Umbilical cord (tissue), 2 donors: ENCODE data around the gene GALNT2. TPM values are rescaled to one million over a fixed set of nuclear protein-coding genes. Genes with fewer than 3 reads are reported as not detected.

Experiments
- DNase-seq: peaks from one replicate; pipeline ENCODE4 v3.0.0-alpha.2; 2015; ENCODE audit warnings: low spot score
- total RNA-seq: library from RNA; depleted of rRNA; stranded (reverse); fragments of >200 nt; gene quantifications from one replicate; pipeline ENCODE4 v1.2.3, GENCODE V29; 2014; ENCODE audit warnings: low replicate concordance; ENCODE audit not compliant: insufficient read depth

Gene GALNT2
- total RNA-seq, 1 donor from 2014 or later, result 66.0 TPM

DNA sequence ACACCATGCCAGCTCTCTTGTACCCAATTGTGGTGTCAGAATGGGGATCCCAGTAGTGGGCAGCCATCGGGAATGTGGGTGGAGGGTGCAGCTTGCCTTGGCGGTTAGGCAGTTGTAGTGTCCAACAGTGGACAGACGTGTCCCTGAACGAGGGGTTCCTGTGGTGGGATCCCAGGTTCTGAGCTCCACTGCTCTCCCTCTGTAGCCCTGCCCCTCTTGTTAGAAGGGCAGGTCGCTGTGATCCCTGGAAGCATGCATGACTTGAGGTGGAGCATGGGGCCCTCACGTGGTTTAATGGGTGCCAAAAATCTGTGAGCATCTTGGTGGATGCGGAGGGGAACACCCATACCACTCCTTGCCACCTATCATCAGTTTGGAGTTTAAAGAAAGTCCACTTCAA is 4.3 kb downstream of the GALNT2 start:
- DNase-seq, result no peak

DNA sequence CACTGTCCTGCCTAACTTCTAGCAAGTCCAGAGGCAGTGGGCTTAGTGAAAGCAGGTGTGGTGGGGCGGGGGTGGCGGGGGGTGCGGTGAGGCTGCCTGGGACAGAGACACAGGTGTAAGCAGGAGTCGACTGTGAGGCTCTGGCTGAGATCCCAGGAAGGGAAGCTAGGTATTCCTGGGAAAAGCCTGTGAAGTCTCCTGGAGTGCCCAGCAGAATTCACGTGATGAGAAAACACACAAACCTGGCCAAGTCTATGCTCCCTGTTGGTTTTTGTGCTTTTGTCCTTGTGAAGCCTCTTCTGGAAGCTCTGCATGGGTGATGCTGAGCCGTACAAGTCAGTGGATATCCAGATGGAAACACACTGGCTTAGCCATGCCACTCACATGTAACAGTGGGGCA is 5.3 kb downstream of the GALNT2 start:
- no peak for DNase-seq

DNA sequence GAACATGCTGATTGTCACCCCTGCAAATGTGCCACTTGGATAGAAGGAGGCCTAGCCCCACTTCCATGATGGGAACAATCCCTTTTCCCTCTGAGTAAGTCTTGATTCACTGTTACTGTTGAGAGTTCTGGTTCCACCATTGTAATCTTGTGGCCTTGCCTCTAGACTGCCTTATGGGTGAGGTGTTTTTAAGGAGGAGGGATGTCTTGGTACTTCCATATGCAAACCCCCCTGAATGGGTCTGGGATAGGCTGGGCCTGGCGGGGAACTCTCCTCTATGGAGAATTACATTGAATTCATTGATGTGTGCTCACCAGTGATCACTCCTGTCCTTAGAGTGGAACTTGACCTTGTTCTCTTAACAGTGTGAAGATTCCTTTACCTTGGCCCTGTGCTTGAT is 5.8 kb downstream of the GALNT2 start:
- DNase-seq, result no peak

DNA sequence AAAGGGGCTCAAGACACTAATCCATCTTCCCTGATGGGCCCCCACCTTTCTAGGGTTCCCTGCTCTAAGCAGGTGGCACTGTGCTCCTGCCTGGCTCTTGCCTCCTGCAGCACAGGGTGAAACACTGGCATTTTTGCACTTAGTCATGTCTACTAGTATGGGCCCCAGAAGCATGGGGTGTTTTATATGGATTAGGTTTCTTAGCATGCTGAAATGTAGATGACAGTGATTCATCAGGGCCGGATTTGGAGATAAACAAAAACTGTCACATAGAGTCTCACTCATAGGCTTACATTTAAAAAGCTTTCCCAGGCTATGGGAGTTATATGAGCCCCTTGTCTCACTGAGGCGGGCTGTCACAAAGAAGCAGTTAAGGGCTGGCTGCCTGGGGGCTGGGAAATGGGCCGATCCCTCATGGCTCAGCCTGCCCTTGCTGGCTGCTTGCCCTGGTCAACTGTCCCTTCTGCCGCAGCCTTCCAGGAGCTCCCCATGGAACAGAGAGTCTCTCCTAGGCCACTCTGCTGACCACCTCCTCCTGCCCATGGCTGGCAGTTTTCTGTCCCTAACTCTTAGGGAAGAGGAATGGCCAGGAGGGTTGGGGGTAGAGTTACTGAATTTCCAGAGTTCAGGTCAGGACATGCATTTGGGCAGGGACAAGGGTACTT is 6.5 kb downstream of the GALNT2 start:
- DNase-seq, result no peak

DNA sequence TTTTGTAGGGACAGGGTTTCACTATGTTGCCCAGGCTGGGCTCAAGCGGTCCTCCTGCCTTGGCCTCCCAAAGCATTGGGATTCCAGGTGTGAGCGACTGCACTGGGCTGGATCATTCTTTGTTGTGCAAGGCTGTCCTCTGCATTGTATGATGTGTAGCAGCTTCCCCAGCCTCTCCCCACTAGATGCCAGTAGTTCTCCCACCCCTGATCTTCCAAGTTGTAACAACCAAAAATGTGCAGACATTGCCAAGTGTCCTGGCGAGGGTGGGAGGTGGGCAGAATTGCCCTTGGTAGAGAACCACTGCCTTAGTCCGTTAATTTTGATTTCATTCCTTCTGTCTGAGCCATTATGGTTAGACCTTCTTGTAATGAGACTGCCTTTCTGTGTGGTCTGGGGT is 7.2 kb downstream of the GALNT2 start:
- DNase-seq, result no peak

DNA sequence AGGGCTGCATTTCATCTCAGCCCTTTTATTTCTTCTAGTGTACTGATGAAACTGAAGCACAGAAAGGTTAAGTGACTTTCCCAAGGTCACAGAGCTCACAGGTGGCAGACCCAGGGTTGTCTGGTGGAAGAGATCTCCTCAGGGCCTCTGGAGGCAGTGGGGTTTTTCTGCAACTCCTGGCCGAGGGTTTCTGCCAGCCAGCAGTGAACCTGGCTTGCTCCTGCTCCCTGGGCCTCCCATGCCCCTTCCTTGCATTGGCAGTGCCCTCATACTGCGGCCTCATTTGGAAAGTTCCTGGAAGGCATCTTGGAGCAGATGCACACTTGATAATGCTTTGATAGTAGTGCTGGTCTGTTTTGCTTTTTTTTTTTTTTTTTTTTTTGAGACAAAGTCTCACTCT is 7.7 kb downstream of the GALNT2 start:
- no peak for DNase-seq

DNA sequence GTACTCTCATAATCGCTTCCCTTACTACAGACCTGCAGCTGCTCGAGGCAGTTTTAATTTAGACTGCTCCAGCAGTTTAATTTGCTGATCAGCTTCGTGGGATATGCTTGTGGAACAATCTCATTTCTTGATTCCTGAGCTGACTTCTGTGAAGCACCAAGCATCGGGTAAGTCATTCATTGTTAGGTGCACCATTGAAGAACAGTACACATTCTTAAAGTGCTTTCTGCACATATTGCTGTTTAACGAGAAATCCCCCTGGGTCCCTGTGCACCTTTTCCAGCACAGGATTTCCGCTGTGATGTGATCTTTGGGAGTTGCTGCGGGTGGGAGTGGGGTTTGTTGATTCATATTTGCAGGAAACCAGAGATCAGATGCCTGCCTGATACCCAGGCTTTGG is 9.1 kb downstream of the GALNT2 start:
- DNase-seq, result no peak

DNA sequence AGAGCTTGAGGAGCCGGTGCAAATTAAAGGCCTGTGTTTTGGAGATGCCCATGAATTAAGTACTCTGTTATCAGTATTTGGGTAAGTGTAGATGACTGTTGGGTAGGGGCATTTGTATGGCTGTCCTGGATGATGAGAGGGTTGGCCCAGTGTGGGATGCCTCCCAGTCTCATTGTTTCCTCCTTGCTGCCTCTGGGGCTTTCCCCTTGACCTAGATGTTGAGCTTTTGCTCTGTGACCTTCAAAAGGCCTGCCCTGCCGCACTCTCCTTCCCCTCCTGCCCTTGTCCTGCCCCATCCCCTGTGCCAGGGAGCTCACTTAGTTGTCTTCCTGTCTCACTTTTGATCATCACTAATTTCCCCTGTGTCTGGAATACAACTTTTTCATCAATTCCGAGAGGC is 10.0 kb downstream of the GALNT2 start:
- DNase-seq, result no peak

DNA sequence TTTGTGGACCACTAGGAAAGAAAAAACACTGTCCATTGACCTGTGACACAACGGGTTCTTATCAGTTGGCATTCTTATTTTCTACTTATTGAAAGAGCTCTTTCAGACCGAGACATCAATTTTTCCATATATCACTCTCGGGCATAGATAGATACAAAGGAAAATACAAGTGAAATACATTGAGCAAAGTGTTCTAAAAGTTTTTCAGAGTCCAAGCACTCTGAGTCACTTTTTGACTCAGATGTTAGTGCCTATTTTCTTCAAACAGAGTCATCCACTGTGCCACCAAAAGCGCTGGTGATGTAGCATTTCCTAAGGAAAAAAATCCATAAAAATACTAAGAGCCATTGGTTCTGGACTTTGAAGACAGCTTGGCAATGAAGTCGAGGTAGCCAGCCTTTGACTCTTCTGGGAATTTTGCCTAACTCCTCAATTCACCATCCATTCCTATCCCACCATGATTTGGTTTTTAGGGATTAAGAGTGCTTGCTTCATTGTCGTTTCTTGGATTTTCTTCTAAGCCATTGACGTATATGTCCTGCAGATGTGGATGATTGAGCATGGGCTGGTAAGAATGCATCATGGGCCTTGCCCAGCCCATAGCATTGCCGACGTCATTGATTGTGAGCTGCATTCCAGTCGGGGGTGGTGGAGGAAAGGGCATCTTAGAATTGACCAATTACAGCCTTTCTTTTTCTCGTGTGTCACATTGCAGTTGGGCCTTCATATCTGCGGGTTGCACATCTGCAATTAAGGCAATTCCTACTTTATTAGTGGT is 10.6 kb downstream of the GALNT2 start:
- DNase-seq, result peak; percentile 12

DNA sequence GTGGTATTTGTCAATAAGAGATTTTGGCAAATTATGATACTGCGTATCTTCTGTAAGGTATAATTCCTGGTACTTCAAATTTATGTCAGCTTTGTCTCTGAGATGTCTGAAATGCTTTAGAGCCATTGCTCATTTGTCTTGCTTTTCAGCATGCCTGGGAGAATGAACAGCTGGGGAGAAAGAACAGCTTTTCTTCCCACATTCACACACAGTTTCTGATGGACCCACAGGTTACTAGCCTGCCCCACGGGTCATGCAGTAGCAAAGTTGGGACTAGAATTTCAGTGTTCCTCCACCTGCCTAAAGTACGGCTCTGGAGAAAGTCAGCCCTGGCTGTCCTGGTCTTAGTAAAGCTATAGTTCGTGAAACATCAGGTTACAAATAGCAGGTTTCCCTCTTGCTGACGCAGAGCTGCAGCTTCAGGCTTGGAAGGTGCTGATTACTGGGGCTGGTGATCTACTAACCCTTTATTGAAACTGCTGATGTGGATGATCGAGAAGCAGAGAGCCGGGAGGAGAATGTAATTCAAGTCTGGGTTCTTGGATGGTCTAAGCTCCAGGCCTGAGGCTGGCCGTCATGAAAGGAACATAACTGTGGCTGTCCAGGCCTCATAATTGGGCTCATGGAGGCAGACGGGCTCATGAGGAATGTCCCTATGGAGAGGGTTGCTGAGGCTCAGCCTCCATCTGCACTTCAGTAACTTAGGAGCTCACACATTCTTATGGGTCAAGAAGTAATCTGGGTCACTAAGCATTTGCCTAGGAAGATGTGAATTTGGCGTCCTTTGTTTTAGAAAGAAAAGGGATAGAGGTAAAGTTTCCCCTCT is 12.4 kb downstream of the GALNT2 start:
- no peak for DNase-seq

DNA sequence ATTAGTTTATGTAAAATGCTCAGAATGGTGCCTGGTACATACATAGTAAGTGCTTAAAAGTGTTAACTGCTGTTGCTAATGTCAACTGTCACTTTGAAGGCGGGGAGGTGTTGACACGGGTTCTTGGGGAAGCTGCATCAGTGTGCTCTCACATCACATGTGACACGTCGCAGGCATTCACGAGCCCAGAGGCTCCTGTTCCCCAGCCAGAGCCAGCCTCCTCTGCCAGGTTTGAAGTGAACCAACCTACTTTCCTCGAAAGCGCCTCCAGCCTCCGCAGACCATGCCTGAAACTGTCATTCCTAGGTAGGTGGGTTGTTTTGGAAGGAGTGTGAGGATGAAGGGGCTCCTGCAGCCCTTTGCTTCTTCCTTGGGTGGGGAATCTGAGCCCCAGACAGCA is 13.8 kb downstream of the GALNT2 start:
- DNase-seq, result no peak

DNA sequence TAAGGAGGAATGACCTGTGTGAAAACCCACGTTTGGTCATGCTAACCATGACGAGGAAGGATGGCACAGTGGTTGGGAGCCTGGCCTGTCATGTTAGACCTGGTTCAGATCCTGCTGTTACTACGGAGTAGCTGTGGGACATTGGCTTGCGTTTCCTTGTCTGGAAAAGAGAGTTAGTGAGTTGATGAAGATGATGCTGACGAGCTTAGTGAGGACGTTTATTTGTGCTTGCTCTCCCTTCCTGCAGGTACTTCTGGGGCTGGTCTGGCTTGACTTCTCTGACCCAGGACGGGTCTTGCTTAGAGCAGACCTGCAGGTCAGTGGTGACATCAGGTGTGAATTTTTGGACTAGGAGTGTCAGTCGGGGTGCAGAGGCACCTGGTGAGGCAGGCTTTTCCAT is 14.7 kb downstream of the GALNT2 start:
- DNase-seq, result no peak

DNA sequence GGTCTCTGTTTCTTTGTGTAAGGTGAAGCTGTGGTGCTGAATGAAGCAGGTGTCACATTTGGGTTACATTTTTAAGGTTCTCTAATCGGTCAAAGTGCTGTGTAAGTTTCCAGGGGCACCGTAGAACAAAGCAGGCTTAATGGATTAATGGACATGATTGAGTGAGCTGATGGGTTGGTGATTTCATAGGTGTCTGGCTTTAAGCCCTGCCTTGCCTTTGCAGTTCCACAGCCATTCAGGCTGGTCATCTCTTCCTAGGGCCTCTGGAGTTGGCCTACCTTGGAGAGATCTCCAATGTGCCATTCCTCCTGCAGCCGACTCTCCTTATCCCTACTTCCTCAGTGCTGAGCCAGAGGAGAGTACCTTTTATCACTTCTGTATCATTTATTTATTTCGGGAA is 15.2 kb downstream of the GALNT2 start:
- DNase-seq, result no peak

DNA sequence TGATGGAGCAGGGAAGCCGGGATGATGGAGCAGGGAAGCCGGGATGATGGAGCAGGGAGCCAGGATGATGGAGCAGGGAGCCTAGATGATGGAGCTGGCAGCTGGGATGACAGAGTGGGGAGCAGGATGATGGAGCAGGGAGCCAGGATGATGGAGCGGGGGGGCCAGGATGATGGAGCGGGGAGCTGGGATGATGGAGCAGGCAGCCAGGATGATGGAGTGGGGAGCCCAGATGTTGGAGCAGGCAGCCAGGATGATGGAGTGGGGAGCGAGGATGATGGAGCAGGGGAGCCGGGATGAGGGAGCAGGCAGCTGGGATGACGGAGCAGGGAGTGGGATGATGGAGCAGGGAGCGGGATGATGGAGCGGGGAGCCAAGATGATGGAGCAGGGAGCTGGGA is 16.0 kb downstream of the GALNT2 start:
- DNase-seq, result no peak

DNA sequence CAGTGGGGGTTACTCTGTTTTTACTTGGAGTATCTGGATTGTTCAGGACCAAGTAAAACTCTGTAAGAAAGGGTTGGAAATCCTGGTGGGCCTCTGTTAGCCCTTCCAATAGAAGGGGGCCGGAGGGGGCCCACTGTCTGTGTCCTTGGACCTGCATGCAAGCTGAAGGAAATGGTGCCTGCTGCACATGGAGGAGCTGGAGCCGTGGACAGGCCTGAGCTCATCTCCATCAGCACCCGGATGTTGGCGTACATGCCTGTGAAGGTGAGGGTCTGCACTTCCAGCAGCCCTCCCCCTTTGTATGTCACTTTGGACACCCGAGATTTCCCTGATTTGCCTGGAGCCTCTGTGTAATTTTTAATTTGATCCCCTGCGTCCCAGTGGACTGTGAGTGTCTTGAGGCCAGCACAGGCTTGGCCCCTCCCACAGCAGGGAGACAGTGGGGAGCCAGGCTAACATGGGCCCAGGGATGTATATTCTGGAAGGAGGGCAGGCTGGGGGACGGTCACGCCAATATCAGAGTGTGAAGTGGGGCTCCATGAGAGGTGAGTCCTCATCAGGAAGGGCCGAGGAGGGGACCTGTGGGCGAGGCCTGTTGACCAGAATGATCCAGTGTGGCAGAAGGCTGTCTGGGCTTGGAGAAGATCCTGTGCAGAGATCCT is 16.8 kb downstream of the GALNT2 start:
- DNase-seq, result no peak

DNA sequence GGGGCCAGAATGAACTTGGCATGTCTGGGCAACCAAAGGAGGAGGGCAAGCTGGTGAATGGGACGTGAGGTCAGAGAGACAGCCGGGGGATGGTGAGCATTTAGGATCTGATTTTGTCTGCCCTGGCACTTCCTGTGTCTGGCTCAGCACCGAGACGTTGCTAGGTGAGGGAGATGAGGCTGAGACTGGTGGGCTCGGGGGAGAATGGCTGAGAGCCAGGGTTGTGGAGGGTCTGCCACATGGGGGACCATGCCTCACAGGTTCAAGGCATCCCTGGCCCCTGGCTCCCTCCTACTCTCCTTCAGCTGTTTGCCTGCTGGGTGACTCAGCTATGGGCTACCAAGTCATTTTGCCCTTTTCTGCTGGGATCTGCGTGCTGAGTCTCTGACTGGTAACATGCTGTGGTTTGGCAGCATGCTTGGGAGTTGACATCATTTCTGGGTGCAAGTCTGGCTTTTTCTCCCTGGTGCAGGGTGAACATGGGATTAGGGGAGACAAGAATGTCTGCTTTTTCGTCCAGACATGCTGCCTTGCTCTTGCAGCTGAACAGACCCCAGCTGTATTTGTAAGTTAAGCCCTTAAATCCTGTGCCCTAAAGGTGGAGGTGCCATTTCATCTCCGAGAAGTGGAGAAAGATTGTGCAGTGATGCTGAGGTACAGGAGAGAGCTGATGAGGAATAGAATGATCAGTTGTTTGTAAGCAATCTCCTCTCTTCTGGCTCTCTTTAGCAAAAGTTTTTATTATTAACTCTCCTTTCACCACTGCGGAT is 17.6 kb downstream of the GALNT2 start:
- DNase-seq, result peak; percentile 92

DNA sequence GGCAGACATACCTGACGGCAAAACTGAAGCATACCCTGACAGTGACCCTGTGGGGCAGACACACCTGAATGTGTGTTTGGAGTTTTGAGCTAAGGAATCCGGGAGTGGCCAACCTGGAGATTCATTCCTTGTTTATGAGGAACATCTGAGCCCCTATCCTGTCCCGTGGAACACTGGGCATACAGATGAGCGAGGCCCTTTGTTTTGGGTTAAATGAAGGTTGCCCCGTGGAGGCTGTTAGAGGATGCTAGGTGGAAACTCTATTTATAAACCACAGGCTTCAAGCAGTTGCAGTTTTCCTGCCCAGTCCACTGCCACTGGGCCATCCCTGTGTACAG is 18.1 kb downstream of the GALNT2 start:
- DNase-seq, result no peak

DNA sequence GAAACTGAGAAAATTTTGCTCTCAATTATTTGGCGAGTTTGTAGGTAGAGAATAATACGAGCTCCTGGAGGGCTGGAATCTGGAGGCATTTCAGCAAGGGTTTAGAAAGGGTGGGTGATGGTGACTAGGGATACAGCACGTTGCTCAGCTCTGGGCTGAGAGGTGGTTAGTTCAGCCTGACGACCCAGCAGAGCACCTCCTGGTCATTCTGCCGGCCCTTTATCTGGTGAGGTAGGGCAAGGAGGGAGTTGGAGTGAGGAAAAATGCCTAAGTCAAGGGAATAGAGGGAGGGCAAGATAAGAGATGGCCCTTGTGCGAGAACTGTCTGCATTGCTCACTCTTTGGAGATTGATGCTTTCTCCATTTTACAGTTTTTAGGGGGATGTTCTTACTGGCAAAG is 19.1 kb downstream of the GALNT2 start:
- DNase-seq, result no peak

DNA sequence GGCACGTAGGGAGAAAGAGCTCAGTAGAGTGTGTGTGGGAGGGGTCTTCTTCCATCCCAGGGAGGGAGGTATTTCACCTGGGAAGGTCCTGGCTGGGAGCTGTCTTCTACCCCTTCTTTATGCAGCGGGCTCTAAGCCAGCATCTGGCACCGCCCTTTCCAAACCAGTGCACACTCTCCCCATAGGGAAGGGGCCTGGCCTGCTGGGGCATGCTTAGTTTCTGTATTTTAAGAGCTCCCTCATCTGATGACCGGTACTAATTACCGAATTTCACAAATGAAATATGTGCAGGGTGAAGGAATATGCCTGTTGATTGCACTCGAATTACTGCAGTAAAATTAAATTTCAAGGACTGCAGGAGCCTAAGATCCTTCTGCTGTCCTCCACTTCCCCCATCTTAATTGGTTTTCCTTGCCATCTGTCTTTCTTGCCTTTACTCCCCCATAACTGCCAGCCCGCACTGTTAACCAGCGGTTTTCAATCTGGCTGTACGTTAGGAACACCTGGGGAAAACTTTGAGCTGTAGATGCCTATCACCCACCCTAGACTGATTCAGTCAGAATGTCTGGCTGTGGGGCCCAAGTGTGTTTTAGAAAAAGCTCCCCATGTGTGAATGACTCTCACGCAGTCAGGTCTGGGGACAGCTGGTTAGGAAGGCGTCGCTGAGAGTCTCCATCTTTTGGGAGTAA is 20.1 kb downstream of the GALNT2 start:
- peak; percentile 58 for DNase-seq

DNA sequence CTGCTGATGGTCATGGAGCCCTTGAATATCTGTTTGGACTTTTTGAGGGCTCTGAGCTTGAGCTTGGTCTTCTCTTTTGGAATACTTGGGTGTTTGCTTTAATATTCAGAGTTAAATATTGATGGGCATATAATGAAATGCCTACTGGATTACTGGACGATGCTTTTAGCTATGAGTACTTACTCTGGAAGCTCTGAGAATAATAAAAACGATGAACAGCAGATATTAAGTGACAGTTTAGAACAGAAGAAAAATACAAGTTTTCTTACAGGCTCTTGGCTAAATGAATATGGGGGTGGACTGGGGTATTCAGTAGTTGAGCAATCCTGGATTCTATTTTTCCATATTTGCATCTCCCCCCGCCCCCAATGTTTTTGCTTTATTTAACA is 20.7 kb downstream of the GALNT2 start:
- DNase-seq, result no peak

DNA sequence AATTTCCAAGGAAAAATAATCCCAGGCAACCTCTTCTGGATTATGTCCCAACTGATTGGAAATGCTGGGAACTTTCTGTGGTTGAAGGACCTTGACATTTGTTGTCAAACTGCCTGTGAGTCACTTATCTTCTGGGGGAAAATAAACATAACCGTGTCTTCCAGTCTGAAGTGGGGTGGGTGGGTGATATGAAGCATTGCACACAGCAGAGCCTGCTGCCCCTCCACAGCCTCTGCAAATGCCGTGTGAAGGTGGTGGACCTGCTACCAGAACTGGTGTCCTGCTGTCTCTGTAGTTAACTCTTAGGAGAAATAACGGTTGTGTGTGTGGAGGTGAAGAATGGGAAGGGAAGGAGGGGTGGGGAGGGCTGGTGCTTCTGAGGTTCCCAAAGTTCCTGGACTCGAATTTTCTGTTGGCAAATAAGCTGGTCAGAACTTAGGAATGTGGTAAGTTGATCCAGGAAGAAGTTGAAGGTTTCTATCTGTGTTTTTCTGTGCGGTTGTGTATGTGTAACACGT is 23.2 kb downstream of the GALNT2 start:
- no peak for DNase-seq
